ENCODE data around the gene DCBLD1. TPM values are rescaled to one million over a fixed set of nuclear protein-coding genes. Genes with fewer than 3 reads are reported as not detected.

DCBLD1 gene
- total RNA-seq, 1 donor from 2014 or later = 9.1 TPM

- Mint-ChIP-seq H3K36me3 (ENCODE audit: low read depth) (peaks cover 4% of the 10 kb centered on the region), H3K9me3 (no peaks in the 10 kb centered on the region), H3K4me3 (no peak overlapping the region), H3K27me3 (ENCODE audit: low read depth) (no peaks in the 10 kb centered on the region), H3K27ac (ENCODE audit: unreplicated experiment) (no peak overlapping the region), H3K4me1 (no peaks in the 10 kb centered on the region)
- no peak for DNase-seq (ENCODE audit: low read depth, low spot score)
- TF ChIP-seq CTCF (conservative IDR thresholded peaks at IDR 0.05) = no peak
Measured at GRCh38 chr6:117547688-117548621, 65.5 kb downstream of the DCBLD1 start.

DNA sequence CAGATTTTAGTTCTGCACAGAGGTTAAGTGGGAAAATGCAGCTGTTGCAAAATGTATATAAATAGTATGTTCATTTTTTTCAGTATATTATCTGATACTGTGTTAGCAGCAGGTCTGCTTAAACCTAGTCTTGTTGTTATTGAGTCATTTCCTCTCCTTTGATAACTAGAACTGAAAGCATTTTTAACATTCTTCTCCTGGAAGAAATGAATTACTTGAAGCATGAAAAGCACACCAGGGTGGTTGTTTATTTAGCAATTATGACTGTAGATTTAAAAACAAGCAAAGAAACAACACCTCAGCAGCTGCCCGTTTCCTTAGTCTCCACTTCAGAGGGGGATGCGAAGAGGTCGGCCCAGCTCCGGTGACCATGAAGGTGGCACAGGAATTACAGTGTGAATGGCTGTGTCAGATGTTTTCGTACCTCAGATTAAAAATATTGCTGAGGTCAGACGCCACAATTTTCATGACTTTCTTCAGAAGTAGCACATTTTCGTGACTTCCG lies 66.4 kb downstream of the DCBLD1 start:
- no peak for TF ChIP-seq CTCF (conservative IDR thresholded peaks at IDR 0.05)
- Mint-ChIP-seq H3K36me3 (ENCODE audit: low read depth) (peaks cover 4% of the 10 kb centered on the region), H3K4me3 (no peak overlapping the region), H3K9me3 (no peaks in the 10 kb centered on the region), H3K27me3 (ENCODE audit: low read depth) (no peaks in the 10 kb centered on the region), H3K4me1 (no peaks in the 10 kb centered on the region), H3K27ac (ENCODE audit: unreplicated experiment) (no peak overlapping the region)
- DNase-seq (ENCODE audit: low read depth, low spot score) = no peak

DNA sequence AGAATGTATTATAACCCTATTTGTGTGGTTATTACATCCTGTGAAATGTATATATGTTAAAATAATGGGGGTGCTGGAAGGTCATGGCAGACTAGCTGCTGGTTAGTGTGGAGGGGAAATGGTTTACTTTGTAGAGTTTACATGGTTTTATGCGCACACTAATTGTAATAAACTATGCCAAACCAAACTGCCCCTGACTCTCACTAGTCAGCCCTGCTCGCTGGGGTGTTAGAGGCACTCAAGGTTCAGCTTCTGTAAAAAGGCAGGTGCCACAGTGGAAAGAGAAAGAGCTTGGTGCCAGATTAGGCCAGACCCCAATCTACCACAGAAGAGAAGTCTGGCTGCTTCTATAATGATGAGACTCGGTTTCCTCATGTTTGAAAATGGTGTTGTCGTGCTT lies 67.1 kb downstream of the DCBLD1 start:
- no peak for TF ChIP-seq CTCF (conservative IDR thresholded peaks at IDR 0.05)
- Mint-ChIP-seq H3K36me3 (ENCODE audit: low read depth) (peaks cover 4% of the 10 kb centered on the region), H3K27ac (ENCODE audit: unreplicated experiment) (no peak overlapping the region), H3K27me3 (ENCODE audit: low read depth) (no peaks in the 10 kb centered on the region), H3K4me1 (no peaks in the 10 kb centered on the region), H3K9me3 (no peaks in the 10 kb centered on the region), H3K4me3 (no peak overlapping the region)
- DNase-seq (ENCODE audit: low read depth, low spot score) = no peak

- Mint-ChIP-seq H3K4me1 (peaks cover under 1% of the 10 kb centered on the region), H3K27me3 (ENCODE audit: low read depth) (no peaks in the 10 kb centered on the region), H3K9me3 (no peaks in the 10 kb centered on the region), H3K4me3 (no peak overlapping the region), H3K27ac (ENCODE audit: unreplicated experiment) (no peak overlapping the region), H3K36me3 (ENCODE audit: low read depth) (peaks cover 4% of the 10 kb centered on the region)
- no peak for TF ChIP-seq CTCF (conservative IDR thresholded peaks at IDR 0.05)
- no peak for DNase-seq (ENCODE audit: low read depth, low spot score)
Measured at GRCh38 chr6:117550078-117550600, 67.7 kb downstream of the DCBLD1 start.

GRCh38 chr6:117550618-117551242 lies 68.3 kb downstream of the DCBLD1 start:
- Mint-ChIP-seq H3K4me3 (no peak overlapping the region), H3K9me3 (no peaks in the 10 kb centered on the region), H3K36me3 (ENCODE audit: low read depth) (peaks cover 4% of the 10 kb centered on the region), H3K27me3 (ENCODE audit: low read depth) (no peaks in the 10 kb centered on the region), H3K27ac (ENCODE audit: unreplicated experiment) (no peak overlapping the region), H3K4me1 (peaks cover 4% of the 10 kb centered on the region)
- TF ChIP-seq CTCF (conservative IDR thresholded peaks at IDR 0.05) = no peak
- no peak for DNase-seq (ENCODE audit: low read depth, low spot score)

Measured in neural crest cell (in vitro differentiated cells).